ENCODE results near the gene HMCN1. TPM values are rescaled to one million over a fixed set of nuclear protein-coding genes. Genes with fewer than 3 reads are reported as not detected.
"Not testable (repeated sequence)": the region's sequence is repeated elsewhere in the genome, so short reads cannot be mapped to it uniquely, and the experiment has no call there.

HMCN1 gene
- total RNA-seq, 5 donors from 2014 or later (not counting 1 experiment from before 2014, with no cell fraction given): 0.05 to 0.23 (median 0.16) TPM

DNA sequence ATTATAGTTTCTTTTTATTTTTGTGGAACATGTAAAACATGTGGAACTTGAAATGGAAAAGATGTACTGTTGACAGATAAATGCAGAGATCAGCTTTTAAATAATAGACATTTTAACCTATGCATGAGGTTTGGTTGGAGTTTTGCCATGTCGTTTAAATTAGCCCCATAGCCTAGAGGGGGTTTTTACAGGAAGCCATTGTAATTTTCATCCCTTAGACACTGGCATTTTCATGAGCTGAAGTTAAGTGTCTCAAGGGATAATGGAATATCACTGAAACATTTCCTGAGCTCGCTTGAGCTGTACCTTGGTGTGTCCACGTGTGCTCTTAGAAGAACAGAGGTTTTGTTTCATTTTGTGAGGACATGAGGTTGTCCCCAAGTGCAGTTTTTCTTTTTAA is 54.2 kb downstream of the HMCN1 start:
- Histone ChIP-seq H3K9me3 (no peaks in the 10 kb centered on the region), H3K4me3 (ENCODE audit: control insufficient read depth in 1 of 2, extremely low read depth in 1 of 2, low read length in 1 of 2) (no peak overlapping the region), H3K4me1 (ENCODE audit: control insufficient read depth in 1 of 2, extremely low read depth in 1 of 2, insufficient read depth in 2 of 2, low read length in 2 of 2) (no peaks in the 10 kb centered on the region), H3K27me3 (replicated peaks in 1 of 2; ENCODE audit: control insufficient read depth in 2 of 2, extremely low read depth in 1 of 2, insufficient read depth in 2 of 2, low read length in 1 of 2) (no peaks in the 10 kb centered on the region), H3K27ac (ENCODE audit: low read length) (no peak overlapping the region), H3K36me3 (ENCODE audit: control insufficient read depth in 2 of 2, extremely low read depth in 1 of 2, insufficient read depth in 1 of 2, low read length in 1 of 2) (no peaks in the 10 kb centered on the region)
- H3K27ac Mint-ChIP-seq: no peak overlapping the region
- no peak for ATAC-seq (replicated peaks in 1 of 4)
- 80% methylated on average over 1 of the region's 3 CpGs for WGBS (ENCODE audit: insufficient coverage)
- no peak for DNase-seq
- no peaks in the 10 kb centered on the region for H3K36me3 Mint-ChIP-seq
- no peak overlapping the region for H3K4me3 Mint-ChIP-seq
- CTCF ChIA-PET: interaction anchor here in 1 of 2 donors (0.6 kb wide), 1 partner anchor 62 kb away, joined by 5 read pairs; no protein-coding TSS in a partner anchor
- POLR2A ChIA-PET: no interaction called here
- H3K9me3 Mint-ChIP-seq: no peaks in the 10 kb centered on the region
- H3K27me3 Mint-ChIP-seq: peaks cover 9 to 15% of the 10 kb centered on the region in 2 donors
- no peaks in the 10 kb centered on the region for H3K4me1 Mint-ChIP-seq

DNA sequence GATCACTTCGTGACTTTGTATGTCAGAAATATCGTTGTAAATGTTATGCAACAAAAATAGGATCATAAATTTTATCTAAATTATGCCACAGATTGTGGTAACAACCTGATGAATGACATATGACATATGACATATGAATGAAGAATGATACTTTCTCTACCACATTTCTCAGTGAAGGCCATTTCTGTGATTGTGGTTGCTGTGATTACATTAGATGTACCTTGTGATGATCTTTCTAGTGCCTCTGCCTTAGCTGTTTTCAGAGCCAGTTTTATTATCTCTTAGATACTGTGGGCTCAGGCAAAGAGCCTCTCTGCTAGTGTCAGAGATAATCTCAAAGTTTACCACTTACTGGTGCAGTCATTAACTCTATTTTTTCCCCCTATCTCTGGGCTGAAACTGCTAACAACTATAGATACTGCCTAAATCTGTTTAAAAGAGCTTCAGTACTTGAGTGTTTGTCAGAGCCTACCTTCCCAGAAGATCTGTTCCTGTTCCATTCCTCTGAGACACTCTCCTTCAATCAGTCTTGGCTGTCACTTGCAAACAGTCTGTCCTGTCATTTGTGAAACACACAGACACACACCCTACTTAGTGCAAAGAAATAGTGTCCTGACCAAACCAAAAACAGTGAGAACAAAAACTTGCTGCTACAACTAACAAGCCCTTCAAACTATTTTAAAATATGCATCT is 55.5 kb downstream of the HMCN1 start:
- H3K4me1 Mint-ChIP-seq: no peaks in the 10 kb centered on the region
- Histone ChIP-seq H3K27me3 (replicated peaks in 1 of 2; ENCODE audit: control insufficient read depth in 2 of 2, extremely low read depth in 1 of 2, insufficient read depth in 2 of 2, low read length in 1 of 2) (no peaks in the 10 kb centered on the region), H3K9me3 (no peaks in the 10 kb centered on the region), H3K4me3 (ENCODE audit: control insufficient read depth in 1 of 2, extremely low read depth in 1 of 2, low read length in 1 of 2) (no peak overlapping the region), H3K27ac (ENCODE audit: low read length) (no peak overlapping the region), H3K36me3 (ENCODE audit: control insufficient read depth in 2 of 2, extremely low read depth in 1 of 2, insufficient read depth in 1 of 2, low read length in 1 of 2) (no peaks in the 10 kb centered on the region), H3K4me1 (ENCODE audit: control insufficient read depth in 1 of 2, extremely low read depth in 1 of 2, insufficient read depth in 2 of 2, low read length in 2 of 2) (no peaks in the 10 kb centered on the region)
- H3K27ac Mint-ChIP-seq: no peak overlapping the region
- ATAC-seq (replicated peaks in 1 of 4) (no peak), DNase-seq (no peak)
- H3K9me3 Mint-ChIP-seq: no peaks in the 10 kb centered on the region
- no peak overlapping the region for H3K4me3 Mint-ChIP-seq
- no CpG with 5 or more reads among the region's 2 CpGs for WGBS (ENCODE audit: insufficient coverage)
- H3K36me3 Mint-ChIP-seq: no peaks in the 10 kb centered on the region
- H3K27me3 Mint-ChIP-seq: peaks cover 9 to 15% of the 10 kb centered on the region in 2 donors
- ChIA-PET CTCF (interaction anchor here in 1 of 2 donors (0.6 kb wide), 1 partner anchor 38 kb away, joined by 4 read pairs; no protein-coding TSS in a partner anchor), POLR2A (no interaction called here)

DNA sequence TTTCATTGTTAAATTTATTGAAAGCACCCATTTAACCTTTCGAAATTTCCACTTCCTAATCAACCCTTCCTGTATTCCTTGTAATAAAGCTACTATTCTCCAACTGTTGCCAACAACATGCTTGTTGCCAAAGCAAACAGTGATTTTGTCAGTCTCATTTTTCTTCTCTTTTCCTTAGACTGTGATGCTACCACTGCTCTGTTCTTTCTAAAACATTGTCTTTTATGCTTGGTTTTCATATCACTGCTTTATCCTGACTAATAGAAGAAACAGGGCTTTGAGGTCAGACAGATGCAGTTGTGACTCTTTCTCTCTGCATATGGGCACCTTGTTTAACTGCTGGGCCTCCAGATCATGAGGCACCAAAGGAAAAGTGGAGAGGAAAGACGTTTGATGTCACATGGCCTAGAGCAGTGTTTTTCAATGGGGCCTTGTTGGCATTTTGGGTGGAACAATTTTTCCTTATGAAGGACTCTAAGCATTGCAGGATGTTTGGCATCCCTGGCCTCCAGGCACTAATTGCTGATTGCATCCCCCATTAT is 56.1 kb downstream of the HMCN1 start:
- Mint-ChIP-seq H3K27ac (no peak overlapping the region), H3K4me3 (no peak overlapping the region), H3K36me3 (no peaks in the 10 kb centered on the region), H3K27me3 (peaks cover 9 to 12% of the 10 kb centered on the region in 2 donors), H3K4me1 (no peaks in the 10 kb centered on the region), H3K9me3 (no peaks in the 10 kb centered on the region)
- Histone ChIP-seq H3K4me1 (ENCODE audit: control insufficient read depth in 1 of 2, extremely low read depth in 1 of 2, insufficient read depth in 2 of 2, low read length in 2 of 2) (no peaks in the 10 kb centered on the region), H3K4me3 (ENCODE audit: control insufficient read depth in 1 of 2, extremely low read depth in 1 of 2, low read length in 1 of 2) (no peak overlapping the region), H3K27me3 (replicated peaks in 1 of 2; ENCODE audit: control insufficient read depth in 2 of 2, extremely low read depth in 1 of 2, insufficient read depth in 2 of 2, low read length in 1 of 2) (no peaks in the 10 kb centered on the region), H3K36me3 (ENCODE audit: control insufficient read depth in 2 of 2, extremely low read depth in 1 of 2, insufficient read depth in 1 of 2, low read length in 1 of 2) (no peaks in the 10 kb centered on the region), H3K27ac (ENCODE audit: low read length) (no peak overlapping the region), H3K9me3 (no peaks in the 10 kb centered on the region)
- WGBS (ENCODE audit: insufficient coverage): 63% methylated on average over 1 of the region's 2 CpGs
- ChIA-PET POLR2A (no interaction called here), CTCF (no interaction called here)
- DNase-seq: no peak
- no peak for ATAC-seq (replicated peaks in 1 of 4)

DNA sequence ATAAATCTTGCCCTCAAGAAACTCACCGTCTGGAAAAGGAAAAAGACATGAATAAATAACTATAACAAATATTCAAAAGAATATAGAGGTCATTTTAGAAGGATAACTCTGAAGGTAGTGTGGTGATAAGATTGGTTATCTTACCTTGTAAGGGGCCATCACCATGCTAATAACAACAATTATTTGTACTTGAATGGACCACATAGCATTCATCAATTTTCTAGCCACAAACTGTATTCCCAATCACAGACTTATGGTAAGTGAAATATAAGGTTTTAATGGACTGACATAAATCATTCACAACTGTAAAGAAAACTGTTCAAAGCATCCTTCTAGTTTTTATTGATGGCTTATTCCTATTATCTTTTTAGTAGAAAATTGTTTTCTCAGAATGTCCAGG is 57.8 kb downstream of the HMCN1 start:
- Mint-ChIP-seq H3K4me3 (no peak overlapping the region), H3K4me1 (no peaks in the 10 kb centered on the region), H3K27ac (no peak overlapping the region), H3K36me3 (no peaks in the 10 kb centered on the region), H3K9me3 (peaks cover 1 to 2% (median 1%) of the 10 kb centered on the region in 3 donors), H3K27me3 (peaks cover 6 to 7% of the 10 kb centered on the region in 2 donors)
- H3K4me3 ChIP-seq (ENCODE audit: control insufficient read depth in 1 of 2, extremely low read depth in 1 of 2, low read length in 1 of 2): no peak overlapping the region
- DNase-seq: no peak
- no peak for ATAC-seq (replicated peaks in 1 of 4)
- POLR2A ChIA-PET: interaction anchor here in 1 of 2 donors (0.6 kb wide), 1 partner anchor 73 kb away, joined by 7 read pairs; no protein-coding TSS in a partner anchor
- H3K36me3 ChIP-seq (ENCODE audit: control insufficient read depth in 2 of 2, extremely low read depth in 1 of 2, insufficient read depth in 1 of 2, low read length in 1 of 2): no peaks in the 10 kb centered on the region
- CTCF ChIA-PET: no interaction called here
- no peaks in the 10 kb centered on the region for H3K4me1 ChIP-seq (ENCODE audit: control insufficient read depth in 1 of 2, extremely low read depth in 1 of 2, insufficient read depth in 2 of 2, low read length in 2 of 2)
- no CpG with 5 or more reads among the region's 1 CpG for WGBS (ENCODE audit: insufficient coverage)
- H3K9me3 ChIP-seq: no peaks in the 10 kb centered on the region
- H3K27ac ChIP-seq (ENCODE audit: low read length): no peak overlapping the region
- no peaks in the 10 kb centered on the region for H3K27me3 ChIP-seq (replicated peaks in 1 of 2; ENCODE audit: control insufficient read depth in 2 of 2, extremely low read depth in 1 of 2, insufficient read depth in 2 of 2, low read length in 1 of 2)

DNA sequence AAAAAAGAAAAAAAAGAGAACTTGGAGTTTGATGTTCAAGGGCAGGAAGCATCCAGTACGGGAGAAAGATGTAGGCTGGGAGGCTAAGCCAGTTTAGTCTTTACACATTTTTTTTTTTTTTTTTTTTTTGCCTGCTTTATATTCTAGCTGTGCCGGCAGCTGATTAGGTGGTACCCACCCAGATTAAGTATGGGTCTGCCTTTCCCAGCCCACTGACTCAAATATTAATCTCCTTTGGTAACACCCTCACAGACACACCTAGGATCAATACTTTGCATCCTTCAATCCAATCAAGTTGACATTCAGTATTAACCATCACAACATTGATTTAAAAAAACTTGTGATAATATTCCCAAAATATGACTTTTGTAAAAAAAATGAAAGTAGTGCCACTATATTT is 60.3 kb downstream of the HMCN1 start:
- ATAC-seq (replicated peaks in 1 of 4); H3K36me3 Mint-ChIP-seq; H3K27me3 Mint-ChIP-seq; H3K27ac ChIP-seq (ENCODE audit: low read length); H3K36me3 ChIP-seq (ENCODE audit: control insufficient read depth in 2 of 2, extremely low read depth in 1 of 2, insufficient read depth in 1 of 2, low read length in 1 of 2); H3K4me1 Mint-ChIP-seq; H3K4me3 ChIP-seq (ENCODE audit: control insufficient read depth in 1 of 2, extremely low read depth in 1 of 2, low read length in 1 of 2); H3K4me3 Mint-ChIP-seq; DNase-seq; H3K9me3 ChIP-seq; H3K27me3 ChIP-seq (replicated peaks in 1 of 2; ENCODE audit: control insufficient read depth in 2 of 2, extremely low read depth in 1 of 2, insufficient read depth in 2 of 2, low read length in 1 of 2); H3K4me1 ChIP-seq (ENCODE audit: control insufficient read depth in 1 of 2, extremely low read depth in 1 of 2, insufficient read depth in 2 of 2, low read length in 2 of 2); POLR2A ChIA-PET; H3K27ac Mint-ChIP-seq: not testable (repeated sequence)
- peaks cover 4 to 13% (median 13%) of the 10 kb centered on the region in 3 donors for H3K9me3 Mint-ChIP-seq
- CTCF ChIA-PET: interaction anchor here (0.6 kb wide), 2 partner anchors 990 to 1431 kb away, joined by 3 read pairs; no protein-coding TSS in a partner anchor
- 100% methylated on average over 1 of the region's 2 CpGs for WGBS (ENCODE audit: insufficient coverage)

DNA sequence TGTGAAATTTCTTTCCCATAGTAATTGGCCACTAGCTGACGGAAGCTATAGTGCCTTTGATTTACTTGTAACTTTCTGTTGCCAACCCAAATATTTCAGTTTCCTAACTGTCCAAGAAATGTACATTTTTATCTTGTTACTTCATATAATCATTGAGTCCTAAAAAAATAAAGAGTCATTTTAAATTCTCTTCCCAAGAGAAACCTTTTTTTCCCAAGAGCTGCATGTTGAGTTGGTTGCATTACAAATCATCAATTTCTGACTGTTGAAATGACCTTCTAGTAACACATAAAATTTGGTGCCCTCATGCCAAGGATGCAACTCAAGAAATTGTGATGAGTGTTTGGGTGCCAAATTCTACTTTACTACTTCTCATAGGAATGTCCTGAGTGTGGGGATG is 61.0 kb downstream of the HMCN1 start:
- ChIA-PET POLR2A (no interaction called here), CTCF (no interaction called here)
- Histone ChIP-seq H3K9me3 (no peaks in the 10 kb centered on the region), H3K4me1 (ENCODE audit: control insufficient read depth in 1 of 2, extremely low read depth in 1 of 2, insufficient read depth in 2 of 2, low read length in 2 of 2) (no peaks in the 10 kb centered on the region), H3K27me3 (replicated peaks in 1 of 2; ENCODE audit: control insufficient read depth in 2 of 2, extremely low read depth in 1 of 2, insufficient read depth in 2 of 2, low read length in 1 of 2) (peaks cover 0 to 10% of the 10 kb centered on the region in 2 experiments), H3K27ac (ENCODE audit: low read length) (no peak overlapping the region), H3K36me3 (ENCODE audit: control insufficient read depth in 2 of 2, extremely low read depth in 1 of 2, insufficient read depth in 1 of 2, low read length in 1 of 2) (no peaks in the 10 kb centered on the region), H3K4me3 (ENCODE audit: control insufficient read depth in 1 of 2, extremely low read depth in 1 of 2, low read length in 1 of 2) (no peak overlapping the region)
- DNase-seq: no peak
- Mint-ChIP-seq H3K4me3 (no peak overlapping the region), H3K9me3 (peaks cover 6 to 13% (median 13%) of the 10 kb centered on the region in 3 donors), H3K27me3 (peaks cover 0 to 5% of the 10 kb centered on the region in 2 donors), H3K27ac (no peak overlapping the region), H3K36me3 (no peaks in the 10 kb centered on the region), H3K4me1 (no peaks in the 10 kb centered on the region)
- no peak for ATAC-seq (replicated peaks in 1 of 4)
- no CpG with 5 or more reads among the region's 1 CpG for whole genome bisulfite sequencing (ENCODE audit: insufficient coverage)

All from T-cell (primary cell).